HG02759 (cell line): ENCODE measurements around the gene INSR.
"Not testable (repeated sequence)": the region's sequence is repeated elsewhere in the genome, so short reads cannot be mapped to it uniquely, and the experiment has no call there.

Experiments
- ATAC-seq: cut with Tn5 transposase; IDR thresholded peaks from one replicate; pipeline ENCODE4 v1.9.1; 2021; ENCODE audit warnings: mild to moderate bottlenecking, moderate library complexity; ENCODE audit not compliant: unreplicated experiment

Gene INSR

DNA sequence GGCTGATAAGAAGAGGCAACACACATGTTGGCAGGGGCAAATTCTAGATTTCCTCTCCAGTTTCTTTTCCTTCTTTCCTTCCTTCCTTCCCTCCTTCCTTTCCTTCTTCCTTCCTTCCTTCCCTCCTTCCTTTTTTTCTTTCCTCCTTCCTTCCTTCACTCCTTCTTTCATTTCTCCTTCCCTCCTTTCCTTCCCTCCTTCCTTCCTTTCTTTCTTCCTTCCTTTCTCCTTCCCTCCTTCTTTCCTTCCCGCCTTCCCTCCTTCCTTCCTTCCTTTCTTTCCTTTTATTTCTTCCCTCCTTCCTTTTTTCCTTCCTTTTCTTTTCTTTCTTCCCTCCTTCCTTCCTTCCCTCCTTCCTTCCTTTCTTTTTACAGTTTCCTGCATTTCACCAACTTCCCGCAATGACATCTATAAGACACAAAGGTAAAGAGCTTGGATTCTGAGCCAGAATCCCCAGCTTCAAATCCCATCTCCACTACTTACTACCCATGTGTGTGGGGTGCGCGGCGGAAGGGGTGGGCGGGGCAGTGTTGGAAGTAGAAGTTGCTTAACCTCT, 35.3 kb downstream of the INSR start:
- ATAC-seq = no peak

DNA sequence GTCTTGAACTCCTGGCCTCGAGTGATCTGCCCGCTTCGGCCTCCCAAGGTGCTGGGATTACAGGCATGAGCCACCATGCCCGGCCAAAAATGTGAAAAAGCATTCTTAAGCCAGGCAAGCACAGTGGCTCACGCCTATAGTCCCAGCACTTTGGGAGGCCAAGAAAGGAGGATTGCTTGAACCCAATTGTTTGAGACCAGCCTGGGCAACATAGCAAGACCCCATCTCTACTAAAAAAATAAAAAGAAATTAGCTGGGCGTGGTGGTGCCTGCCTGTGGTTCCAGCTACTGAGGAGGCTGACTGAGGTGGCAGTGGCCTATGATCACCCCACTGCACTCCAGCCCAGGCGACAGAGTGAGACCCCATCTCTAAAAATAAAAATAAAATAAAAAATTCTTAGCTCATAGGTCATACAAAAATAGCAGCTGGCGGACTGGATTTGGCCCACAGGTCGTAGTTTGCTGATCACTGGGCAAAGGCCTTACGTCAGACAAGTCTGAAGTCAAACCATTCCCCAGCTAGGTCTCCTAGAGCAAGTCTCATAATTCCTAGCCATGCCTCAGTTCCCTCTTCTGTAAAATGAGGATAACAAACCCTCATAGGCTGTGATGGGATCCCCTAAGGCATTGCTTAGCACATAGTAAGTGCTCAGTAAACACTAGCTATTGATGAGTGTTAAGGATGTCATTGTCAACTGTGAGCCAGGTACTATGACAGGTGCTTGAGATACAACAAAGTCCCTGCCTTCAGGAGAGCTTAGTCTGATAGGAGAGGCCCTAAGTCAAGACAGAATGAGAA, 36.0 kb downstream of the INSR start:
- no peak for ATAC-seq

- no peak for ATAC-seq
Measured at GRCh38 chr19:7257148-7258040, 36.8 kb downstream of the INSR start.

DNA sequence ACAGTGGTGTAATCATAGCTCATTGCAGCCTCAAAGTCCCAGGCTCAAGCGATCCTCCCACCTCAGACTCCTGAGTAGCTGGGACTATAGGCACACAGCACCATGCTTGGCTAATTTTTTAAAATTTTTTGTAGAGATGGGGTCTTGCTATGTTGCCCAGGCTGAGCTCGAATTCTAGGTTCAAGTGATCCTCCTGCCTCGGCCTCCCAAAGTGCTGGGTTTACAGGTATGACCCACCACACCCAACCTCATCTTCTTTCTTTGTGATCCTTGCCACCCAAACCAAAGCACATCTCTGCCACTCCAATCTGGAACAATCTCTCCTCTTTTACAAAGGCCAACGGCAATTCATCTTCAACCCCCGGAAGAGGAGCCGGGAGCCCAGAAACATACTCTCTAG, 38.6 kb downstream of the INSR start:
- no peak for ATAC-seq

DNA sequence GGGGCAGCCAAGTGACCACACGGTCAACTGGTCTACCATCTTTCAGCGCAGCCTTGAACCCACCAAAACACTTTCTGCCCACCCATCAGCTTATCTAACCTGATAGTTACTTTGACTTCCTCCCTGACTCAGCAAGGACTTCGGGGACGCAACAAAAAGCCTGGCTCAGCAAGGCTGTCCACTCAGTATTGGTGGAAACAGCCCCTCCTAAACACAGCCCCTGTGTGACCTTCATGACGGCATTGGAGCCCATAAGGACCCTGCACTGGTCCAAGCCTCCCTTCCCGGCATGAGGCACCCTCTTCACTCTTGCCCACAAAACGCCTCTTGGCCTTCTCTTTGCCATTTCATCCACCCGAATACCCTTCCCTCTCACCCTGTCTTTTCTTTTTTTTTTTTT, 39.1 kb downstream of the INSR start:
- no peak for ATAC-seq

DNA sequence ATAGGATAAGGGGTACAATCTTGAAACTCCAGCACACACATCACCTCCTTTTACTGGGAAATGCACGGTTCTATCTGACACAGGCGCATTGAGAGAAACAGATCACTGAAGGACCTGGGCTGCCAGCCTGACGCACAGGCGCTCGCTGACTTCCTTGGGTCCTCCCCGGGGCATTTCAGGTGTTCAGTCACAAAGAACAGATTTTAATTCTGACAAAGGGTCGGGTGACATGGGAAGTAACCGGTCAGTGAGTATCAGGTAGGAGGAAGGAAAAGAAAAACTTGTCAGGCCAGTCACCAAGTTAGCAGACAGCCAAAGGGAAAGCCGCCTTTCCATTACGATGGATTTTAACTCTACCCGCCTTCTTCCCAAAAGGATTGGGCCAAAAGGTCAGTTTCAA, 39.6 kb downstream of the INSR start:
- ATAC-seq = no peak

GRCh38 chr19:7252364-7252763, 41.9 kb downstream of the INSR start:
- ATAC-seq = no peak

DNA sequence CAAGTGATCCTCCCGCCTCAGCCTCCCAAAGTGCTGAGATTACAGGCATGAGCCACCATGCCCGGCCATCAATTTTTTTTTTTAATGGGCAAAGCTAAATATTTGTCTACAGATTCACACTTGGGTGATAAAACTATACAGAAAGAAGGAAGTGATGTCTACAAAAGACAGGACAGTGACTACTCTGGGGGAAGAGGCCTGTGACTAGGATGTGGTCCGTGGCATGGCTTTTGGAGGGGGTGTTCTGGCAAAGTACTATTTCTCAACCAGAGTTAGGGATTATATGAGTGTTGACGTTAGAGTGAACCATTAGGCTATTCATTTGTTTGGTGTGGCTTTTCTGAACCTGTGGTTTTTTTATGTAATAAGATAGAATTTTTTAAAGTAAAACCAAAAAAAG, 42.7 kb downstream of the INSR start:
- ATAC-seq = no peak

- ATAC-seq = no peak
Measured at GRCh38 chr19:7250951-7251350, 43.3 kb downstream of the INSR start.

DNA sequence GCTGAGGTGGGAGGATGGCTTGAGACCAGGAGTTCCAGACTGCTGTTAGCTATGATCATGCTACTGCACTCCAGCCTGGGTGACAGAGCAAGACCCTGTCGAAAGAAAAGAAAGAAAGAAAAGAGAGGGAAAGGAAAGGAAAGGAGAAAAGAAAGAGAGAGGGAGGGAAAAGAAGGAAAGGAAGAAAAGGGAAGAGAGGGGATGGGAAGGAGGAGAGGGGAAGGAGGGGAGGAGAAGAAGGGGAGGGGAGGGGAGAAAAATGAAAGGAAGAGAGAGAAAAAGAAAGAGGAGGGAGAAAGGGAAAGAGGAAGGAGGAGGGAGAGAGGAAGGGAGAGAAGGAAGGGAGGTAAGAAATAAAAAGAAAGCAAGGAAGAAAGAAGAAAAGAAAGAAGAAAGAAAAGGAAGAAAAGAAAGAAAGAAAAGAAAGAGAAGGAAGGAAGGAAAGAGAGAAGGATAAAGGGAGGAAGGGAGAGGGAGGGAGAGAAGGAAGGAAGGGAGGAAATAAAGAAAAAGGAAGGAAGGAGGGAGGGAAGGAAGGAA, 44.1 kb downstream of the INSR start:
- no peak for ATAC-seq

DNA sequence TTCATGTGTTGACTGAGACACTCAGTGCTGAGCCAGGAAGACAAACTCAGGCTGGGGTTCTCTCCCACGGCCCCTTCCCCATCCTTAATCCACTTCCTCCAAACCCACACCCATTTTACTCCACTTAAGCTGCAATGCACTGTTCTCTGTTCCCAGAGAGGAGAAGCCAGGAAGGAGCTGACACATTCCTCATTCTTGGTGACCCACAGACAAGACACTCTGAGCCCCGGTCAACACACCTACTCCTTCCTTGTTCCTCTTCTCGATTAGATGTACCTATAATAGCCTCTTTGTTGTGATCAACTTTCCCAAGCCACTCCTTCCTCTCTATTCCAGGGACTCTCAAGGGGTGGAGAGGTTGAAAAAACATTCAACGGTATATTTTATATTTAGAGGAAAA, 47.1 kb downstream of the INSR start:
- no peak for ATAC-seq

- no peak for ATAC-seq
Measured at GRCh38 chr19:7246601-7247000, 47.6 kb downstream of the INSR start.

- no peak for ATAC-seq
Measured at GRCh38 chr19:7242601-7243258, 51.5 kb downstream of the INSR start.

GRCh38 chr19:7238051-7238450, 56.2 kb downstream of the INSR start:
- ATAC-seq = no peak

DNA sequence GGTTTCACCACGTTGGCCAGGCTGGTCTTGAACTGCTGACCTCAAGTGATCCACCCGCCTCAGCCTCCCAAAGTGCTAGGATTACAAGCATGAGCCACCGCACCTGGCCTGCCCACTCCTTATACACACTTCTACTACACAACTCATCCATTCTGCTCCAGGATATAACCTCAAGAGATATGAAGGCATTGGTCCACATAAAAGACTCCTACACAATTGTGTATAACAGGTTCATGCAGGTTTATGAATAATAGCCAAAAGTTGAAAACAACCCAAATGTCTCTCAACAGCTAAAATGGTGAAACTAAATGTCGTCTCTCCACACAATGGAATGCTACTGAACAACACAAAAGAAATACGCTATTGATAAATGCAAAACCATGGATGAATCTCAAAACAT, 58.1 kb downstream of the INSR start:
- no peak for ATAC-seq

- no peak for ATAC-seq
Measured at GRCh38 chr19:7230826-7231225, 63.4 kb downstream of the INSR start.

DNA sequence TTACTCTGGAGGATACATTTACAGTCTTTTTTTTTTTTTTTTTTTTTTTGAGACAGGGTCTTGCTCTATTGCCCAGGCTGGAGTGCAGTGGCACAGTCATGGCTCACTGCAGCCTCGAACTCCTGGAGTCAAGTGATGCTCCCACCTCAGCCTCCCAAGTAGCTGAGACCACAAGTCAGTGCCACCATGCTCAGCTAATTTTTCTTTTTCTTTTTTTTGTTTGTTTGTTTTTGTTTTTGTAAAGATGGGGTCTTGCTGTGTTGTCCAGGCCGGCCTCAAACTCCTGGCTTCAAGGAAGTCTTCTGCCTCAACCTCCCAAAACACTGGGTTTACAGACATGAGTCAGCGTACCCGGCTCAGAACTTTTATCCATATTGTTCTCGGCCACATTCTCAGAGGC, 64.5 kb downstream of the INSR start:
- no peak for ATAC-seq

GRCh38 chr19:7228935-7229541, 65.2 kb downstream of the INSR start:
- no peak for ATAC-seq

GRCh38 chr19:7227735-7228134, 66.5 kb downstream of the INSR start:
- ATAC-seq = no peak

DNA sequence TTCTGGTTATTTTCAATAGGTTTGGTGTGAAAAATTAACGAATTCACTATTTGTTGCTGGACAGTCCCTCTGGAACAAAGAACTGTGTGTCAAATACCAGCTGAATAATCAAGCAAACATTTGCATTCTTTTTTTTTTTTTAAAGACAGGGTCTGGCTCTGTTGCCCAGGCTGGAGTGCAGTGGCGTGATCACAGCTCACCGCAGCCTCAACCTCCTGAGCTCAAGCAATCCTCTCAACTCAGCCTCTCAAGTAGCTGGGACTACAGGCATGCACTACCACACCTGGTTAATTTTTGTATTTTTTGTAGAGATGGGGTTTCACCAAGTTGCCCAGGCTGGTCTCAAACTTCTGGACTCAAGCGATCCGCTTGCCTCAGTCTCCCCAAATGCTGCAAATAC, 67.1 kb downstream of the INSR start:
- not testable (repeated sequence) for ATAC-seq

GRCh38 chr19:7226739-7227138, 67.5 kb downstream of the INSR start:
- ATAC-seq = no peak
